Ectodermal cell (in vitro differentiated cells): Measurements from ENCODE around the gene SSX2IP.

ENCODE experiments used
- H3K27ac ChIP-seq: 2 replicates; pipeline ENCODE4 v1.7.0; 2013; ENCODE audit warnings: mild to moderate bottlenecking, low read depth, low read length; ENCODE audit not compliant: insufficient read depth, poor library complexity, severe bottlenecking
- H3K27me3 ChIP-seq: 2 replicates; pipeline ENCODE4 v1.7.0; 2013; ENCODE audit warnings: mild to moderate bottlenecking, low read length; ENCODE audit not compliant: insufficient read depth, control insufficient read depth, poor library complexity, severe bottlenecking
- H3K36me3 ChIP-seq: one replicate; pipeline ENCODE4 v1.7.0; 2013; ENCODE audit warnings: low read length; ENCODE audit not compliant: control insufficient read depth, insufficient read depth
- H3K4me1 ChIP-seq: one replicate; pipeline ENCODE4 v1.7.0; 2013; ENCODE audit warnings: low read length; ENCODE audit not compliant: control insufficient read depth, insufficient read depth
- H3K4me3 ChIP-seq: 2 replicates; pipeline ENCODE4 v1.7.0; 2013; ENCODE audit warnings: low read depth, low read length, control low read depth; ENCODE audit not compliant: insufficient read depth
- H3K9me3 ChIP-seq: 2 replicates; pipeline ENCODE4 v1.7.0; 2013; ENCODE audit warnings: mild to moderate bottlenecking, low read length, moderate library complexity; ENCODE audit not compliant: control insufficient read depth
- WGBS, 2 experiments: methylation state at CpG; one replicate each; pipeline ENCODE4 v1.1.7; 2013; ENCODE audit warnings: missing lambda C conversion rate in 2 of 2; 5-methylcytosine and 5-hydroxymethylcytosine counted together

Gene SSX2IP

GRCh38 chr1:84683508-84683907 lies 6.8 kb downstream of the SSX2IP start:
- Histone ChIP-seq H3K27me3 (no peaks in the 10 kb centered on the region), H3K27ac (no peak overlapping the region), H3K36me3 (no peaks in the 10 kb centered on the region), H3K4me3 (no peak overlapping the region), H3K9me3 (no peaks in the 10 kb centered on the region), H3K4me1 (peaks cover 4% of the 10 kb centered on the region)
- WGBS, 2 experiments = 94 to 100% methylated on average over 2 of the region's 2 CpGs

GRCh38 chr1:84682047-84682446 lies 8.2 kb downstream of the SSX2IP start:
- Histone ChIP-seq H3K9me3 (no peaks in the 10 kb centered on the region), H3K27me3 (no peaks in the 10 kb centered on the region), H3K27ac (no peak overlapping the region), H3K4me3 (no peak overlapping the region), H3K4me1 (peaks cover 3% of the 10 kb centered on the region), H3K36me3 (no peaks in the 10 kb centered on the region)
- 99% methylated on average over 5 of the region's 5 CpGs for WGBS, 2 experiments

- no peaks in the 10 kb centered on the region for H3K36me3 ChIP-seq
- no peaks in the 10 kb centered on the region for H3K9me3 ChIP-seq
- H3K27me3 ChIP-seq = no peaks in the 10 kb centered on the region
- H3K4me1 ChIP-seq = no peaks in the 10 kb centered on the region
- H3K4me3 ChIP-seq = no peak overlapping the region
- WGBS, 2 experiments = 93 to 94% methylated on average over 5 to 6 of the region's 7 CpGs
- H3K27ac ChIP-seq = no peak overlapping the region
Measured at GRCh38 chr1:84677415-84678099, 12.7 kb downstream of the SSX2IP start.

- Histone ChIP-seq H3K27me3 (no peaks in the 10 kb centered on the region), H3K4me3 (no peak overlapping the region), H3K36me3 (no peaks in the 10 kb centered on the region), H3K27ac (no peak overlapping the region), H3K9me3 (no peaks in the 10 kb centered on the region), H3K4me1 (no peaks in the 10 kb centered on the region)
- WGBS, 2 experiments = 82 to 85% methylated on average over 4 of the region's 4 CpGs
Measured at GRCh38 chr1:84675631-84676030, 14.6 kb downstream of the SSX2IP start.

- Histone ChIP-seq H3K4me3 (no peak overlapping the region), H3K27me3 (no peaks in the 10 kb centered on the region), H3K36me3 (no peaks in the 10 kb centered on the region), H3K9me3 (no peaks in the 10 kb centered on the region), H3K4me1 (no peaks in the 10 kb centered on the region), H3K27ac (no peak overlapping the region)
- WGBS, 2 experiments = 100% methylated on average over 1 of the region's 1 CpG; no CpG with 5 or more reads in 1 of the 2 experiments
Measured at GRCh38 chr1:84675106-84675505, 15.2 kb downstream of the SSX2IP start.

GRCh38 chr1:84674705-84675104 lies 15.6 kb downstream of the SSX2IP start:
- Histone ChIP-seq H3K36me3 (no peaks in the 10 kb centered on the region), H3K27me3 (no peaks in the 10 kb centered on the region), H3K9me3 (no peaks in the 10 kb centered on the region), H3K4me3 (no peak overlapping the region), H3K27ac (no peak overlapping the region), H3K4me1 (no peaks in the 10 kb centered on the region)
- 91 to 100% methylated on average over 1 to 3 of the region's 3 CpGs for WGBS, 2 experiments

GRCh38 chr1:84674021-84674420 lies 16.2 kb downstream of the SSX2IP start:
- WGBS, 2 experiments = 90% methylated on average over 2 of the region's 2 CpGs; no CpG with 5 or more reads in 1 of the 2 experiments
- Histone ChIP-seq H3K9me3 (no peaks in the 10 kb centered on the region), H3K27ac (no peak overlapping the region)

GRCh38 chr1:84672080-84672854 lies 18.0 kb downstream of the SSX2IP start:
- no peak overlapping the region for H3K4me3 ChIP-seq
- 90 to 93% methylated on average over 3 of the region's 3 CpGs for WGBS, 2 experiments
- no peaks in the 10 kb centered on the region for H3K36me3 ChIP-seq
- H3K4me1 ChIP-seq = no peaks in the 10 kb centered on the region
- H3K9me3 ChIP-seq = no peaks in the 10 kb centered on the region
- no peaks in the 10 kb centered on the region for H3K27me3 ChIP-seq
- no peak overlapping the region for H3K27ac ChIP-seq

More at GRCh38 chr1:84674021-84674420, 16.2 kb downstream of the SSX2IP start:
- no peaks in the 10 kb centered on the region for H3K36me3 ChIP-seq
- H3K27me3 ChIP-seq = no peaks in the 10 kb centered on the region
- no peaks in the 10 kb centered on the region for H3K4me1 ChIP-seq
- H3K4me3 ChIP-seq = no peak overlapping the region

- Histone ChIP-seq H3K4me1 (no peaks in the 10 kb centered on the region), H3K9me3 (no peaks in the 10 kb centered on the region), H3K27ac (no peak overlapping the region), H3K4me3 (no peak overlapping the region), H3K27me3 (no peaks in the 10 kb centered on the region), H3K36me3 (no peaks in the 10 kb centered on the region)
- WGBS, 2 experiments = 100% methylated on average over 2 of the region's 2 CpGs; no CpG with 5 or more reads in 1 of the 2 experiments
Measured at GRCh38 chr1:84669831-84670230, 20.4 kb downstream of the SSX2IP start.

- Histone ChIP-seq H3K27ac (no peak overlapping the region), H3K9me3 (no peaks in the 10 kb centered on the region), H3K27me3 (no peaks in the 10 kb centered on the region), H3K4me3 (no peak overlapping the region), H3K36me3 (no peaks in the 10 kb centered on the region), H3K4me1 (no peaks in the 10 kb centered on the region)
- WGBS, 2 experiments = 88 to 94% methylated on average over 1 of the region's 1 CpG
Measured at GRCh38 chr1:84668185-84668584, 22.1 kb downstream of the SSX2IP start.
